ENCODE results near the gene ABR.
A peak's percentile ranks its signal among the peaks of the same experiment; 100 is the strongest.

The ABR gene

DNA sequence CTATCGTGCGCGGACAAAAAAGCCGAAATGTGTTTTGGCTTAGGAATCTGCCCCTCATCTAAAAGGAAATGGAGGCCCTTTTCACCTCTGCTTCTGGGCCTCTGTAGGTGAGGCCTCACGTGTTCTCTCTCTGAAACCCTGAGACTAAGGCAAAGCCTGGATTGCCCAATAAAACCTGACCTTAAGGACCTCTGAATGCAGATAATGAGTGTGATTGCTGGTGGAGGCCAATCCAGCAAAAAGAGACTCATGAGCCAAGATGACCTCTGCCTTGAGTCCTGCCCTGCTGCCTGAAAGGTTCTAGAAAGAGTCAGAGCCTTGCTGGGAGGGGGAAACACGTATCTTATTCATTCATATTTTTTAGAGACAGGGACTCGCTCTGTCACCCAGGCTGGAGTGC is 44.5 kb upstream of the ABR start:
- TF ChIP-seq, protein P1, sequence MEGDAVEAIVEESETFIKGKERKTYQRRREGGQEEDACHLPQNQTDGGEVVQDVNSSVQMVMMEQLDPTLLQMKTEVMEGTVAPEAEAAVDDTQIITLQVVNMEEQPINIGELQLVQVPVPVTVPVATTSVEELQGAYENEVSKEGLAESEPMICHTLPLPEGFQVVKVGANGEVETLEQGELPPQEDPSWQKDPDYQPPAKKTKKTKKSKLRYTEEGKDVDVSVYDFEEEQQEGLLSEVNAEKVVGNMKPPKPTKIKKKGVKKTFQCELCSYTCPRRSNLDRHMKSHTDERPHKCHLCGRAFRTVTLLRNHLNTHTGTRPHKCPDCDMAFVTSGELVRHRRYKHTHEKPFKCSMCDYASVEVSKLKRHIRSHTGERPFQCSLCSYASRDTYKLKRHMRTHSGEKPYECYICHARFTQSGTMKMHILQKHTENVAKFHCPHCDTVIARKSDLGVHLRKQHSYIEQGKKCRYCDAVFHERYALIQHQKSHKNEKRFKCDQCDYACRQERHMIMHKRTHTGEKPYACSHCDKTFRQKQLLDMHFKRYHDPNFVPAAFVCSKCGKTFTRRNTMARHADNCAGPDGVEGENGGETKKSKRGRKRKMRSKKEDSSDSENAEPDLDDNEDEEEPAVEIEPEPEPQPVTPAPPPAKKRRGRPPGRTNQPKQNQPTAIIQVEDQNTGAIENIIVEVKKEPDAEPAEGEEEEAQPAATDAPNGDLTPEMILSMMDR (IDR thresholded peaks at IDR 0.05; ENCODE audit: borderline replicate concordance, insufficient read depth, low read depth, low read length) = no peak
- H3K4me3 ChIP-seq (ENCODE audit: low read depth, low read length) = no peak overlapping the region

DNA sequence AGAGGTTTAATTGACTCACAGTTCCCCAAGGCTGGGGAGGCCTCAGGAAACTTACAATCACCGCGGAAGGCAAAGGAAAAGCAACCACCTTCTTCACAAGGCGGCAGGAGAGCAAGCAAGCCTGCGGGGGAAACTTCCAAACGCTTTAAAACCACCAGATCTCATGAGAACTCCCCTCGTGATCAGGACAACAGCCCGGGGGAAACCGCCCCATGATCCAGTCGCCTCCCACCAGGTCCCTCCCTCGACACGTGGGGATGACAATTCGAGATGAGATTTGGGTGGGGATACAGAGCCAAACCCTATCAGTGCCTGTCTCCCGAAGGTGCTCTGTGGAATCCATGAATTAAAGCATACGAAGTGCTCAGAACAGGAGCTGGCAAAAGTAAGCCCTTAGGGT is 43.9 kb upstream of the ABR start:
- TF ChIP-seq, protein P1 (IDR thresholded peaks at IDR 0.05; ENCODE audit: borderline replicate concordance, insufficient read depth, low read depth, low read length) = no peak
- no peak overlapping the region for H3K4me3 ChIP-seq (ENCODE audit: low read depth, low read length)

DNA sequence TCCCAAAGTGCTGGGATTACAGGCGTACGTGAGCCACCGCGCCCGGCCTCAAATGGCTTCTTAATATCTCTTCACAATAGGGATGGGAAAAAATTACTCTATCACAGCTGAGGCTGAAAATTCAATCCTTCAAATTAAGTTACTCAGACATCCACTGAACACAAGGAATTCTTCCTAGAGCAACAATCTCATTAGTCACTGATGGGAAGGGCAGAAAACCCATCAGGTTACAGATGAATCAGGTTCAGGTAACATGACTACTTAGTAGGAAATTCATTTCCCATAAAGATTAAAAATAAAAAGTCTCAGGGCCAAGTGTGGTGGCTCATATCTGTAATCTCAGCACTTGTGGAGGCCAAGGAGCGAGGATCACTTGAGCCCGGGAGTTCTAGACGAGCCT is 42.5 kb upstream of the ABR start:
- H3K4me3 ChIP-seq (ENCODE audit: low read depth, low read length) = no peak overlapping the region
- TF ChIP-seq, protein P1 (IDR thresholded peaks at IDR 0.05; ENCODE audit: borderline replicate concordance, insufficient read depth, low read depth, low read length) = no peak

DNA sequence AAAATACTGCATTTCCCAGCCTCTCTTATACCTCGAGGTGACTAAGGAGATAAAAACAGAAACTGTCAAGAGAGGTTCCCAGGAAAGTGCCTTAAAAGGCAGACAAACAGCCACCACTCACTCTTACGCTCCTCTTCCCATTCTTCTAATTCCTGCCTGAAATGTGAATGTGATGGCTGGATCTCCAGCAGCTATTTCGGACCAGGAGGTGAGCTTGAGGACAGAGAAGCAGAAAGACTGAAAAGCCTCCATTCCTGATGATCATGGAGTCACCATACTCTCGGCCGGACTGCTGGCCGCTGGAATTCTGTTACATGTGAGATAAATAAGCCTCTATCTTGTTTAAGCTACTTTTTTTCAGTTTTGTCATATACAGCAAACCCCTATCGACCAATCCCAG is 41.4 kb upstream of the ABR start:
- H3K4me3 ChIP-seq (ENCODE audit: low read depth, low read length) = no peak overlapping the region

DNA sequence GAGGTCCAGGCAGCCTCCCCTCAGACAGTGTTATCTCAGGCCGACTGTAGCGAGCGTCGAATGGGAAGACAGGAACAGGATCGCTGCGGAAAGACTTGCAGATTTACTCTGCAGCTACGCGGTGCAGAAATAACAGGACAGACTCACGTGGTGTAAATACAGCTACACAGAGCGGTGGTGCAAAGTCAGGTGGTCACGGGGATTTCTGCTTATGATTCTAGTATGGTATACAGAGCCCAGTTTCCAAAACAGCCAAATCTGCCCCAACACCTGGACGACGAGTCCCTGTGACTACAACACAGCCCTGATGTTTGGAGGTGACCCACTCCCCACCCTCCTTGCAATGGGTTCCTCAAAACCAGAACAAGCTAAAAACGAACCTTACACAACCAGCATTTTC is 40.6 kb upstream of the ABR start:
- TF ChIP-seq, protein P1 (IDR thresholded peaks at IDR 0.05; ENCODE audit: borderline replicate concordance, insufficient read depth, low read depth, low read length) = no peak

More for the DNA sequence above, 41.4 kb upstream of the ABR start:
- TF ChIP-seq, protein P1 (IDR thresholded peaks at IDR 0.05; ENCODE audit: borderline replicate concordance, insufficient read depth, low read depth, low read length) = no peak

DNA sequence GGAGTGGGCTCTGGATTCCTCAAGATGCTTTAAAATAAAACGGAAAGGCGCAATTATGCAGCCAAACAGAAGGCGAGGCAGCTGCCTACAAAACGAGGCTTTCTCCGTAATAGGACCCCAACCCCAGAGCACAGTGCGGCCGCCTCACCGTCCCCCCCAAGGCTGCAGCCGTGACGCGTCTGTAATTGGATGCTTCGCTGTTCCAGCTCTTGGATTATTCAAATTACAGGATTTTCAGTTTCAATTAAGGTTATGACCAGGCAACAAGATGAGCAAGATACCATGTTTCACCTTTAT is 37.3 kb upstream of the ABR start:
- TF ChIP-seq, protein P1 (IDR thresholded peaks at IDR 0.05; ENCODE audit: borderline replicate concordance, insufficient read depth, low read depth, low read length) = no peak
- H3K4me3 ChIP-seq (ENCODE audit: low read depth, low read length) = no peak overlapping the region

More for the DNA sequence above, 40.6 kb upstream of the ABR start:
- no peak overlapping the region for H3K4me3 ChIP-seq (ENCODE audit: low read depth, low read length)

DNA sequence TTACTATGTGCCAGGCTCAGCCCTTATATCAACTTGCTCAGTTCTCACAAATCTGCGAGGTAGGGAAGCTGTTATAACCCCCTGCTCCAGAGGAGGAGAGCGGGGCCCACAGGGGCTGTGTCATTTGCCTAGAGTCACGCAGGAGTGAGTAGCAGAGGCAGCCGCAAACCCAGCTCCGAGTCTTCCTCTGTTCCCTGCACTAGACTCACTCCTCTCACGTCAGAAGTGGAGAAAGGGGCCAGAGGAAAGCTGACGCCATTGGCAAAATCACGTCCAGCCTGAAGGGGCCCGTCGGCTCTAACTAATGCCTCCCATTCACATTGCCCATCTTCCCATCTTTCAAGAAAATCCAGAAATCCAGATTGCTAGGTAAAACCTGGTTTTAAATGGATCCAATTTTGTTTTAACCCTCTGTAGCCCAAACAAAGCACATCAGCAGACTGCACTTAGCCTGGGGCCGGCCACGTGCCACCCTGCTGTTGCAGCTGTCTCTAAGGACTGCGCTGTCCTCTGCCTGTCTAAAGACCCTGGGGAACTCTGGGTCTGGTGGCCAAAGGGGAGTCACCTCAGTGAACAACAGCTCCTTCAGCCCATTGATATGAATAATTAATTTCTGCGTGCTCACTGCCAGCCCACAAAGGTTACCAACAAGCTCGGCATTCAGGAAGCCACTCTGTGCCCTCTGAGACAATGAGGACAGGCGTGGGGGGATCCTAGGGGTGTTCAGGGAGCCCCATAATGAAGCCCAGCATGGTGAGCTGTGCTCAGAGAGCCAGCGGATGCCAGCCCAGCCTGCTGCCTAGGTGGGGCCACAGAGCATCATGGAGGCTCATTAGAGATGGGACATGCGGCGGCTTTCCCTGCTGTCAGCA is 36.7 kb upstream of the ABR start:
- peak overlapping the region; percentile 26 for H3K4me3 ChIP-seq (ENCODE audit: low read depth, low read length)
- TF ChIP-seq, protein P1 (IDR thresholded peaks at IDR 0.05; ENCODE audit: borderline replicate concordance, insufficient read depth, low read depth, low read length) = no peak

All from GM12875 (cell line).